Fibroblast of skin of back (primary cell): Measurements from ENCODE around the gene CUX1.

Experiments used
- DNase-seq: peaks from one replicate; pipeline ENCODE4 v3.0.0-alpha.2; 2013

The CUX1 gene

GRCh38 chr7:102080434-102081243, 263.2 kb downstream of the CUX1 start:
- DNase-seq = peak; percentile 23

GRCh38 chr7:102081244-102081627, 263.8 kb downstream of the CUX1 start:
- no peak for DNase-seq

- DNase-seq = peak; percentile 32
These were observed 265.4 kb downstream of the CUX1 start for GRCh38 chr7:102082693-102083368.

- DNase-seq = no peak
These were observed 267.9 kb downstream of the CUX1 start for GRCh38 chr7:102085218-102085772.

- no peak for DNase-seq
These were observed 272.0 kb downstream of the CUX1 start for GRCh38 chr7:102089175-102090098.

GRCh38 chr7:102093599-102094315, 276.3 kb downstream of the CUX1 start:
- no peak for DNase-seq

- peak; percentile 74 for DNase-seq
These were observed 276.9 kb downstream of the CUX1 start for GRCh38 chr7:102094316-102094650.

- no peak for DNase-seq
These were observed 278.0 kb downstream of the CUX1 start for GRCh38 chr7:102095321-102096011.

- DNase-seq = no peak
These were observed 278.5 kb downstream of the CUX1 start for GRCh38 chr7:102096012-102096332.

- DNase-seq = no peak
These were observed 279.4 kb downstream of the CUX1 start for GRCh38 chr7:102096706-102097427.

- DNase-seq = no peak
These were observed 280.3 kb downstream of the CUX1 start for GRCh38 chr7:102097601-102098161.

- no peak for DNase-seq
These were observed 281.6 kb downstream of the CUX1 start for GRCh38 chr7:102098986-102099385.

GRCh38 chr7:102099474-102099873, 282.0 kb downstream of the CUX1 start:
- no peak for DNase-seq

GRCh38 chr7:102101111-102101551, 283.7 kb downstream of the CUX1 start:
- DNase-seq = no peak

GRCh38 chr7:102101926-102102325, 284.5 kb downstream of the CUX1 start:
- DNase-seq = no peak

GRCh38 chr7:102103027-102103372, 285.6 kb downstream of the CUX1 start:
- no peak for DNase-seq

GRCh38 chr7:102104245-102104644, 286.8 kb downstream of the CUX1 start:
- DNase-seq = no peak

GRCh38 chr7:102106625-102107024, 289.2 kb downstream of the CUX1 start:
- DNase-seq = peak; percentile 20

GRCh38 chr7:102107474-102108104, 290.2 kb downstream of the CUX1 start:
- no peak for DNase-seq
